H1 (cell line): ENCODE data around the gene ASB1. TPM values are rescaled to one million over a fixed set of nuclear protein-coding genes. Genes with fewer than 3 reads are reported as not detected.

ENCODE experiments used
- BACH1 ChIP-seq: IDR thresholded peaks from 2 replicates; pipeline ENCODE4 v1.6.1; 2012; ENCODE audit warnings: low read length, improper control_type of control experiment
- BRCA1 ChIP-seq: IDR thresholded peaks from 2 replicates; pipeline ENCODE4 v1.6.1; 2012; ENCODE audit warnings: low read depth, low read length, improper control_type of control experiment
- CBX5 ChIP-seq: fragments of 300-800, 300-1000 bp; sonication (generic); IDR thresholded peaks from 2 replicates; pipeline ENCODE4 v1.7.1; 2016; ENCODE audit warnings: antibody characterized with exemption, low read length, low read depth
- CHD1 ChIP-seq: IDR thresholded peaks from 2 replicates; pipeline ENCODE4 v1.6.1; 2012; ENCODE audit warnings: low read depth, low read length, improper control_type of control experiment
- PHF8 ChIP-seq: fragments of 200-600 bp; sonication (generic); conservative IDR thresholded peaks from 2 replicates; pipeline ENCODE4 v1.7.1; 2012; ENCODE audit warnings: low read depth, mild to moderate bottlenecking, inconsistent platforms, low read length, moderate library complexity
- RFX5 ChIP-seq: IDR thresholded peaks from 2 replicates; pipeline ENCODE4 v1.6.1; 2011; ENCODE audit warnings: low read depth, low read length, improper control_type of control experiment, borderline replicate concordance
- SIX5 ChIP-seq: IDR thresholded peaks from 2 replicates; pipeline ENCODE4 v1.6.1; 2011; ENCODE audit warnings: mild to moderate bottlenecking, low read depth, low read length
- SP1 ChIP-seq: IDR thresholded peaks from 2 replicates; pipeline ENCODE4 v1.6.1; 2011; ENCODE audit warnings: low read depth, low read length
- SP4 ChIP-seq: IDR thresholded peaks from 2 replicates; pipeline ENCODE4 v1.6.1; 2012; ENCODE audit warnings: low read length, inconsistent platforms
- SRF ChIP-seq: IDR thresholded peaks from 2 replicates; pipeline ENCODE4 v1.6.1; 2011; ENCODE audit warnings: mild to moderate bottlenecking, low read depth, low read length, moderate library complexity
- polyA plus RNA-seq, 7 experiments: library from polyadenylated mRNA; depleted of rRNA in 3 of 7; stranded (reverse) in 5 of 7; unstranded in 2 of 7; fragments of >200 nt in 5 of 7; fragments of 200-250 nt in 2 of 7; gene quantifications; 1 replicate in 5 of 7; 2 replicates in 1 of 7; 4 replicates in 1 of 7; pipeline versions ENCODE4 v1.2.1 to v1.2.3, GENCODE V29; 2011 to 2013; ENCODE audit warnings: missing spikeins in 2 of 7, mixed read lengths in 2 of 7
- total RNA-seq: library from RNA; stranded (reverse); fragmentation: NEBNext Ultra II Directional; extraction: Animal tissue kit (Norgen Biotek cat#: 25700); gene quantifications from 2 replicates; pipeline ENCODE4 v1.2.1, GENCODE V29; 2021
- TF ChIP-seq, protein P1 (sequence below): fragments of 300-600 bp; sonication (generic); IDR thresholded peaks from 2 replicates; pipeline ENCODE4 v1.7.1; 2012; ENCODE audit warnings: low read length, moderate library complexity, mild to moderate bottlenecking, inconsistent platforms; ENCODE audit not compliant: insufficient replicate concordance
- TF ChIP-seq, protein P2 (sequence below): IDR thresholded peaks from 2 replicates; pipeline ENCODE4 v1.6.1; 2011; ENCODE audit warnings: low read length, improper control_type of control experiment
- TF ChIP-seq, protein P3 (sequence below): IDR thresholded peaks from 2 replicates; pipeline ENCODE4 v1.6.1; 2012; ENCODE audit warnings: inconsistent platforms

ASB1 gene
- total and polyA plus RNA-seq, 2 of the 8 experiments (the other 6 are each of a cell fraction or from before 2014, with no cell fraction given), result 24.1 to 36.0 TPM

DNA sequence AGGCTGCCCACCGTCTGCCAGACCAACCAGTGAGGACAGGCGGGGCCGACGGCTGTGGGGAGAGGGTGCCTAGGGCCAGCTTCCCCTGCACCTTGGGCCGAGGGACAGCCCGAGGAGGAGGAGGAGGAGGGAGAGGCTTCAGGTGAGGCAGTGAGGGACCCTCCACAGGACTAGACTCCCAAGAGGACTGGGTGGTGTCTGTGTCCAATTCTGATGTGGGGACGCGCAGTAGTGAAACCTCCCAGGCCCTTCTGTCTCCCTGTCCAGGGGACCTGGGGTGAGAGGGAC lies 19.8 kb upstream of the ASB1 start (continued):
- TF ChIP-seq, protein P1, sequence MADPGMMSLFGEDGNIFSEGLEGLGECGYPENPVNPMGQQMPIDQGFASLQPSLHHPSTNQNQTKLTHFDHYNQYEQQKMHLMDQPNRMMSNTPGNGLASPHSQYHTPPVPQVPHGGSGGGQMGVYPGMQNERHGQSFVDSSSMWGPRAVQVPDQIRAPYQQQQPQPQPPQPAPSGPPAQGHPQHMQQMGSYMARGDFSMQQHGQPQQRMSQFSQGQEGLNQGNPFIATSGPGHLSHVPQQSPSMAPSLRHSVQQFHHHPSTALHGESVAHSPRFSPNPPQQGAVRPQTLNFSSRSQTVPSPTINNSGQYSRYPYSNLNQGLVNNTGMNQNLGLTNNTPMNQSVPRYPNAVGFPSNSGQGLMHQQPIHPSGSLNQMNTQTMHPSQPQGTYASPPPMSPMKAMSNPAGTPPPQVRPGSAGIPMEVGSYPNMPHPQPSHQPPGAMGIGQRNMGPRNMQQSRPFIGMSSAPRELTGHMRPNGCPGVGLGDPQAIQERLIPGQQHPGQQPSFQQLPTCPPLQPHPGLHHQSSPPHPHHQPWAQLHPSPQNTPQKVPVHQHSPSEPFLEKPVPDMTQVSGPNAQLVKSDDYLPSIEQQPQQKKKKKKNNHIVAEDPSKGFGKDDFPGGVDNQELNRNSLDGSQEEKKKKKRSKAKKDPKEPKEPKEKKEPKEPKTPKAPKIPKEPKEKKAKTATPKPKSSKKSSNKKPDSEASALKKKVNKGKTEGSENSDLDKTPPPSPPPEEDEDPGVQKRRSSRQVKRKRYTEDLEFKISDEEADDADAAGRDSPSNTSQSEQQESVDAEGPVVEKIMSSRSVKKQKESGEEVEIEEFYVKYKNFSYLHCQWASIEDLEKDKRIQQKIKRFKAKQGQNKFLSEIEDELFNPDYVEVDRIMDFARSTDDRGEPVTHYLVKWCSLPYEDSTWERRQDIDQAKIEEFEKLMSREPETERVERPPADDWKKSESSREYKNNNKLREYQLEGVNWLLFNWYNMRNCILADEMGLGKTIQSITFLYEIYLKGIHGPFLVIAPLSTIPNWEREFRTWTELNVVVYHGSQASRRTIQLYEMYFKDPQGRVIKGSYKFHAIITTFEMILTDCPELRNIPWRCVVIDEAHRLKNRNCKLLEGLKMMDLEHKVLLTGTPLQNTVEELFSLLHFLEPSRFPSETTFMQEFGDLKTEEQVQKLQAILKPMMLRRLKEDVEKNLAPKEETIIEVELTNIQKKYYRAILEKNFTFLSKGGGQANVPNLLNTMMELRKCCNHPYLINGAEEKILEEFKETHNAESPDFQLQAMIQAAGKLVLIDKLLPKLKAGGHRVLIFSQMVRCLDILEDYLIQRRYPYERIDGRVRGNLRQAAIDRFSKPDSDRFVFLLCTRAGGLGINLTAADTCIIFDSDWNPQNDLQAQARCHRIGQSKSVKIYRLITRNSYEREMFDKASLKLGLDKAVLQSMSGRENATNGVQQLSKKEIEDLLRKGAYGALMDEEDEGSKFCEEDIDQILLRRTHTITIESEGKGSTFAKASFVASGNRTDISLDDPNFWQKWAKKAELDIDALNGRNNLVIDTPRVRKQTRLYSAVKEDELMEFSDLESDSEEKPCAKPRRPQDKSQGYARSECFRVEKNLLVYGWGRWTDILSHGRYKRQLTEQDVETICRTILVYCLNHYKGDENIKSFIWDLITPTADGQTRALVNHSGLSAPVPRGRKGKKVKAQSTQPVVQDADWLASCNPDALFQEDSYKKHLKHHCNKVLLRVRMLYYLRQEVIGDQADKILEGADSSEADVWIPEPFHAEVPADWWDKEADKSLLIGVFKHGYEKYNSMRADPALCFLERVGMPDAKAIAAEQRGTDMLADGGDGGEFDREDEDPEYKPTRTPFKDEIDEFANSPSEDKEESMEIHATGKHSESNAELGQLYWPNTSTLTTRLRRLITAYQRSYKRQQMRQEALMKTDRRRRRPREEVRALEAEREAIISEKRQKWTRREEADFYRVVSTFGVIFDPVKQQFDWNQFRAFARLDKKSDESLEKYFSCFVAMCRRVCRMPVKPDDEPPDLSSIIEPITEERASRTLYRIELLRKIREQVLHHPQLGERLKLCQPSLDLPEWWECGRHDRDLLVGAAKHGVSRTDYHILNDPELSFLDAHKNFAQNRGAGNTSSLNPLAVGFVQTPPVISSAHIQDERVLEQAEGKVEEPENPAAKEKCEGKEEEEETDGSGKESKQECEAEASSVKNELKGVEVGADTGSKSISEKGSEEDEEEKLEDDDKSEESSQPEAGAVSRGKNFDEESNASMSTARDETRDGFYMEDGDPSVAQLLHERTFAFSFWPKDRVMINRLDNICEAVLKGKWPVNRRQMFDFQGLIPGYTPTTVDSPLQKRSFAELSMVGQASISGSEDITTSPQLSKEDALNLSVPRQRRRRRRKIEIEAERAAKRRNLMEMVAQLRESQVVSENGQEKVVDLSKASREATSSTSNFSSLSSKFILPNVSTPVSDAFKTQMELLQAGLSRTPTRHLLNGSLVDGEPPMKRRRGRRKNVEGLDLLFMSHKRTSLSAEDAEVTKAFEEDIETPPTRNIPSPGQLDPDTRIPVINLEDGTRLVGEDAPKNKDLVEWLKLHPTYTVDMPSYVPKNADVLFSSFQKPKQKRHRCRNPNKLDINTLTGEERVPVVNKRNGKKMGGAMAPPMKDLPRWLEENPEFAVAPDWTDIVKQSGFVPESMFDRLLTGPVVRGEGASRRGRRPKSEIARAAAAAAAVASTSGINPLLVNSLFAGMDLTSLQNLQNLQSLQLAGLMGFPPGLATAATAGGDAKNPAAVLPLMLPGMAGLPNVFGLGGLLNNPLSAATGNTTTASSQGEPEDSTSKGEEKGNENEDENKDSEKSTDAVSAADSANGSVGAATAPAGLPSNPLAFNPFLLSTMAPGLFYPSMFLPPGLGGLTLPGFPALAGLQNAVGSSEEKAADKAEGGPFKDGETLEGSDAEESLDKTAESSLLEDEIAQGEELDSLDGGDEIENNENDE, result no peak
- TF ChIP-seq CHD1 (no peak), RFX5 (no peak), BRCA1 (no peak), SRF (no peak), PHF8 (no peak), SP4 (no peak), BACH1 (no peak), SIX5 (no peak), SP1 (no peak), CBX5 (no peak)
- TF ChIP-seq, protein P2, sequence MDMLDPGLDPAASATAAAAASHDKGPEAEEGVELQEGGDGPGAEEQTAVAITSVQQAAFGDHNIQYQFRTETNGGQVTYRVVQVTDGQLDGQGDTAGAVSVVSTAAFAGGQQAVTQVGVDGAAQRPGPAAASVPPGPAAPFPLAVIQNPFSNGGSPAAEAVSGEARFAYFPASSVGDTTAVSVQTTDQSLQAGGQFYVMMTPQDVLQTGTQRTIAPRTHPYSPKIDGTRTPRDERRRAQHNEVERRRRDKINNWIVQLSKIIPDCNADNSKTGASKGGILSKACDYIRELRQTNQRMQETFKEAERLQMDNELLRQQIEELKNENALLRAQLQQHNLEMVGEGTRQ, result no peak
- TF ChIP-seq, protein P3, sequence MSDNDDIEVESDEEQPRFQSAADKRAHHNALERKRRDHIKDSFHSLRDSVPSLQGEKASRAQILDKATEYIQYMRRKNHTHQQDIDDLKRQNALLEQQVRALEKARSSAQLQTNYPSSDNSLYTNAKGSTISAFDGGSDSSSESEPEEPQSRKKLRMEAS, result no peak
